SK-N-SH treated with all-trans-retinoic acid at 6 μM for 48 hours (cell line): Measurements from ENCODE around the gene CARTPT.

ENCODE experiments used
- ATAC-seq: fragments of 200-7000 bp; cut with Tn5 transposase; 3 replicates; pipeline ENCODE4 v1.9.1; 2020; ENCODE audit warnings: mild to moderate bottlenecking, moderate library complexity
- ARNTL ChIP-seq: fragments of 450-650 bp; formaldehyde crosslinking; IDR thresholded peaks from 2 replicates; pipeline ENCODE4 v1.5.0; 2020; ENCODE audit warnings: low read depth, mild to moderate bottlenecking, moderate library complexity, borderline replicate concordance
- BACH2 ChIP-seq: fragments of 250-450 bp; sonication (Bioruptor Pico); IDR thresholded peaks from 2 replicates; pipeline ENCODE4 v1.9.0; 2021; ENCODE audit warnings: mild to moderate bottlenecking, borderline replicate concordance
- CREB5 ChIP-seq: fragments of 250-450 bp; sonication (Bioruptor Pico); IDR thresholded peaks from 2 replicates; pipeline ENCODE4 v1.5.1; 2020; ENCODE audit warnings: low read depth, mild to moderate bottlenecking, moderate library complexity
- CSDC2 ChIP-seq: fragments of 250-450 bp; sonication (Bioruptor Pico); IDR thresholded peaks from 2 replicates; pipeline ENCODE4 v1.5.0; 2020; ENCODE audit warnings: mild to moderate bottlenecking, moderate library complexity
- ESRRG ChIP-seq: fragments of 250-450 bp; sonication (Bioruptor Pico); IDR thresholded peaks from 2 replicates; pipeline ENCODE4 v1.6.1; 2021; ENCODE audit warnings: mild to moderate bottlenecking
- GLIS3 ChIP-seq: fragments of 250-450 bp; sonication (Bioruptor Pico); IDR thresholded peaks from 2 replicates; pipeline ENCODE4 v1.5.0; 2020; ENCODE audit warnings: mild to moderate bottlenecking, moderate library complexity
- ISL1 ChIP-seq: fragments of 250-450 bp; sonication (Bioruptor Pico); IDR thresholded peaks from 2 replicates; pipeline ENCODE4 v2.1.2; 2022; ENCODE audit warnings: mild to moderate bottlenecking, moderate library complexity
- OSR1 ChIP-seq: fragments of 250-450 bp; sonication (Bioruptor Pico); IDR thresholded peaks from 2 replicates; pipeline ENCODE4 v1.8.0; 2022; ENCODE audit warnings: moderate library complexity, mild to moderate bottlenecking, inconsistent platforms
- POU6F1 ChIP-seq: fragments of 250-450 bp; sonication (Bioruptor Pico); IDR thresholded peaks from 2 replicates; pipeline ENCODE4 v1.8.0; 2021; ENCODE audit warnings: low read depth, mild to moderate bottlenecking, moderate library complexity, borderline replicate concordance
- PPARA ChIP-seq: fragments of 250-450 bp; sonication (Bioruptor Pico); IDR thresholded peaks from 2 replicates; pipeline ENCODE4 v1.5.0; 2020; ENCODE audit warnings: mild to moderate bottlenecking, borderline replicate concordance
- RARB ChIP-seq: fragments of 250-450 bp; sonication (Bioruptor Pico); IDR thresholded peaks from 2 replicates; pipeline ENCODE4 v1.8.0; 2021; ENCODE audit warnings: mild to moderate bottlenecking, moderate library complexity
- SNAI2 ChIP-seq: fragments of 250-450 bp; sonication (Bioruptor Pico); IDR thresholded peaks from 2 replicates; pipeline ENCODE4 v1.5.0; 2020; ENCODE audit warnings: mild to moderate bottlenecking, moderate library complexity
- TCF4 ChIP-seq: fragments of 250-450 bp; sonication (Bioruptor Pico); IDR thresholded peaks from 2 replicates; pipeline ENCODE4 v1.8.0; 2021; ENCODE audit warnings: mild to moderate bottlenecking, moderate library complexity, borderline replicate concordance
- TOX ChIP-seq: fragments of 250-450 bp; sonication (Bioruptor Pico); IDR thresholded peaks from 2 replicates; pipeline ENCODE4 v1.8.0; 2021; ENCODE audit warnings: mild to moderate bottlenecking, moderate library complexity, borderline replicate concordance
- TSHZ2 ChIP-seq: fragments of 250-450 bp; sonication (Bioruptor Pico); IDR thresholded peaks from 2 replicates; pipeline ENCODE4 v1.5.0; 2020; ENCODE audit warnings: mild to moderate bottlenecking, moderate library complexity
- ZC3H10 ChIP-seq: fragments of 250-450 bp; sonication (Bioruptor Pico); IDR thresholded peaks from 2 replicates; pipeline ENCODE4 v1.5.1; 2021; ENCODE audit warnings: mild to moderate bottlenecking, moderate library complexity
- ZFP3 ChIP-seq: fragments of 250-450 bp; sonication (Bioruptor Pico); IDR thresholded peaks from 2 replicates; pipeline ENCODE4 v1.5.0; 2020; ENCODE audit warnings: mild to moderate bottlenecking, moderate library complexity
- ZFP30 ChIP-seq: fragments of 450-650 bp; formaldehyde crosslinking; IDR thresholded peaks from 2 replicates; pipeline ENCODE4 v1.5.0; 2022; ENCODE audit warnings: mild to moderate bottlenecking, moderate library complexity
- ZNF565 ChIP-seq: fragments of 450-650 bp; formaldehyde crosslinking; conservative IDR thresholded peaks from 2 replicates; pipeline ENCODE4 v1.5.0; 2020; ENCODE audit warnings: low read depth, mild to moderate bottlenecking, moderate library complexity
- ZNF70 ChIP-seq: fragments of 450-650 bp; formaldehyde crosslinking; IDR thresholded peaks from 2 replicates; pipeline ENCODE4 v1.5.0; 2020; ENCODE audit warnings: mild to moderate bottlenecking, moderate library complexity
- ZNF8 ChIP-seq: fragments of 450-650 bp; formaldehyde crosslinking; IDR thresholded peaks from 2 replicates; pipeline ENCODE4 v1.5.0; 2020; ENCODE audit warnings: mild to moderate bottlenecking, moderate library complexity
- TF ChIP-seq, protein P1 (sequence below): fragments of 250-450 bp; sonication (Bioruptor Pico); IDR thresholded peaks from 2 replicates; pipeline ENCODE4 v1.5.1; 2021; ENCODE audit warnings: mild to moderate bottlenecking, moderate library complexity

Gene CARTPT

DNA sequence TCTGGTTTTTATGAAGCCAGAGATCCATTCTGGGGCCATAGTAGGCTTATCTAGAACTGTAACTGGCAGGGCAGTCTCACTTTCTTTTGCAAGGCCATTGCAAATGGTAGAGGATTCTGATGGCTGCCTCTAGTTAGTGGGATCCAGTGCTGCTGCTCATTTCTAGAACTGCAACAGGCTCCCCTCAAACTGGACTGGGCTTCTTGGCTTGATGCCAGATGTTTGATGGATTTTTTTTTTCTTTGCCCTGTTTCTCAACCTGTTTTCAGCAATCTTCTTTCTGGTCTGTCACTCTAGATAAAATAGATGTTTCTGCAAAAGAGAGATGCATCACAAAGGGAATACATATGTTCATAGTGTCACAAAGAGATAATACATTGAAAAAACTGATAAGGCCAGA lies 11.9 kb downstream of the CARTPT start:
- no peak for TF ChIP-seq ZC3H10 (CRISPR knock-in tag)
- TF ChIP-seq ISL1 (CRISPR knock-in tag), result no peak
- TF ChIP-seq GLIS3 (CRISPR knock-in tag), result no peak
- no peak for TF ChIP-seq ZNF70
- no peak for TF ChIP-seq RARB (CRISPR knock-in tag)
- no peak for TF ChIP-seq ZNF8 (CRISPR knock-in tag)
- no peak for TF ChIP-seq CREB5 (CRISPR knock-in tag)
- TF ChIP-seq BACH2, result no peak
- TF ChIP-seq ZFP3 (CRISPR knock-in tag), result no peak
- no peak for TF ChIP-seq ARNTL
- TF ChIP-seq SNAI2 (CRISPR knock-in tag), result no peak
- no peak for TF ChIP-seq POU6F1 (CRISPR knock-in tag)
- no peak for TF ChIP-seq PPARA
- no peak for TF ChIP-seq ZNF565 (CRISPR knock-in tag)
- no peak for TF ChIP-seq CSDC2
- TF ChIP-seq OSR1, result no peak
- TF ChIP-seq, protein P1, sequence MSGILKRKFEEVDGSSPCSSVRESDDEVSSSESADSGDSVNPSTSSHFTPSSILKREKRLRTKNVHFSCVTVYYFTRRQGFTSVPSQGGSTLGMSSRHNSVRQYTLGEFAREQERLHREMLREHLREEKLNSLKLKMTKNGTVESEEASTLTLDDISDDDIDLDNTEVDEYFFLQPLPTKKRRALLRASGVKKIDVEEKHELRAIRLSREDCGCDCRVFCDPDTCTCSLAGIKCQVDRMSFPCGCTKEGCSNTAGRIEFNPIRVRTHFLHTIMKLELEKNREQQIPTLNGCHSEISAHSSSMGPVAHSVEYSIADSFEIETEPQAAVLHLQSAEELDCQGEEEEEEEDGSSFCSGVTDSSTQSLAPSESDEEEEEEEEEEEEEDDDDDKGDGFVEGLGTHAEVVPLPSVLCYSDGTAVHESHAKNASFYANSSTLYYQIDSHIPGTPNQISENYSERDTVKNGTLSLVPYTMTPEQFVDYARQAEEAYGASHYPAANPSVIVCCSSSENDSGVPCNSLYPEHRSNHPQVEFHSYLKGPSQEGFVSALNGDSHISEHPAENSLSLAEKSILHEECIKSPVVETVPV (CRISPR knock-in tag), result no peak
- TF ChIP-seq, all 23 proteins: peak for 0
- ATAC-seq, result no peak

DNA sequence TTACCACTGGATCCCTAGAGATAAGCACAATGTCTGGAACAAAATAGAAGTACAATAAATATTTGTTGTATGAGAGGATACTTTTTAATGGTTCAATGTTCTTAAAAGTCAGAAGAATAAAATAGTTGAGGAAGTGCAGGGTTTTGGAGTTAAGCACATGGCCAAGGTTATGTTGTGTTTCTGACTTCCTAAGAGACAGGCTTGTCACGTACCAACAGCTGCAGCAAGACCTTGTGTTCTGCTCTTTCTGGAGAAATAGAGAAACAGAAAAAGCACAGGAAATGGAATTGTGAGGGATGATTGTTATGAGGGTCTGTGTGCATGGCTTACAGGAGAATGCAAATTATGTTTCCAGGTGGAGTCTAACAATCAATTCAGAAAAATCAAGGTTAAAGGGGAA lies 12.9 kb downstream of the CARTPT start:
- no peak for TF ChIP-seq BACH2
- no peak for TF ChIP-seq ARNTL
- no peak for TF ChIP-seq TOX (CRISPR knock-in tag)
- no peak for TF ChIP-seq RARB (CRISPR knock-in tag)
- TF ChIP-seq SNAI2 (CRISPR knock-in tag), result no peak
- no peak for TF ChIP-seq ZC3H10 (CRISPR knock-in tag)
- no peak for TF ChIP-seq CSDC2
- TF ChIP-seq CREB5 (CRISPR knock-in tag), result no peak
- no peak for TF ChIP-seq ZNF70
- no peak for TF ChIP-seq ZFP30 (CRISPR knock-in tag)
- TF ChIP-seq TCF4 (CRISPR knock-in tag), result no peak
- TF ChIP-seq ZNF565 (CRISPR knock-in tag), result no peak
- no peak for ATAC-seq

GRCh38 chr5:71734141-71734540 lies 15.1 kb downstream of the CARTPT start:
- TF ChIP-seq PPARA (no peak), CREB5 (CRISPR knock-in tag) (no peak), ZNF70 (no peak), TOX (CRISPR knock-in tag) (no peak), SNAI2 (CRISPR knock-in tag) (no peak), GLIS3 (CRISPR knock-in tag) (no peak), ARNTL (no peak), ESRRG (CRISPR knock-in tag) (no peak), TCF4 (CRISPR knock-in tag) (no peak), ZFP3 (CRISPR knock-in tag) (no peak), RARB (CRISPR knock-in tag) (no peak), TSHZ2 (no peak)
- TF ChIP-seq, protein P1 (CRISPR knock-in tag), result no peak
- no peak for ATAC-seq
